Esophagus muscularis mucosa (tissue), 4 donors: ENCODE results near the gene PFDN4. TPM values are rescaled to one million over a fixed set of nuclear protein-coding genes. Genes with fewer than 3 reads are reported as not detected.
A peak's percentile ranks its signal among the peaks of the same experiment; 100 is the strongest.

Experiments used
- DNase-seq: peaks from one replicate; pipeline ENCODE4 v3.0.0-alpha.2; 2017; ENCODE audit errors: extremely low spot score
- H3K27ac ChIP-seq, 4 donors: fragments of 200-600 bp; sonication (generic); replicated peaks in 1 of 4; 1 replicate in 3 of 4; 2 replicates in 1 of 4; pipeline ENCODE4 v1.5.1; 2016 to 2019; ENCODE audit warnings: mild to moderate bottlenecking in 1 of 4
- H3K27me3 ChIP-seq, 4 donors: fragments of 200-600 bp; sonication (generic); one replicate each; pipeline versions ENCODE4 v1.5.1 to v1.6.0; 2016 to 2019
- H3K36me3 ChIP-seq, 4 donors: fragments of 200-600 bp; sonication (generic); one replicate each; pipeline ENCODE4 v1.5.1; 2016 to 2019
- H3K4me1 ChIP-seq, 4 donors: fragments of 200-600 bp; sonication (generic); one replicate each; pipeline ENCODE4 v1.5.1; 2016 to 2019
- H3K4me3 ChIP-seq, 4 donors: fragments of 200-600 bp; sonication (generic); 1 replicate in 2 of 4; 2 replicates in 2 of 4; pipeline ENCODE4 v1.5.1; 2016 to 2019; ENCODE audit warnings: mild to moderate bottlenecking in 4 of 4, moderate library complexity in 1 of 4
- H3K9me3 ChIP-seq, 4 donors: fragments of 200-600 bp; sonication (generic); 1 replicate in 3 of 4; 2 replicates in 1 of 4; pipeline ENCODE4 v1.5.1; 2016 to 2019
- CTCF ChIP-seq, 3 experiments: fragments of 200-600 bp in 2 of 3; fragments of 450-650 bp in 1 of 3; sonication (generic) in 2 of 3; IDR thresholded peaks; one replicate each; pipeline ENCODE4 v1.5.1; 2017 to 2019; ENCODE audit warnings: antibody characterized with exemption in 3 of 3, mild to moderate bottlenecking in 2 of 3, moderate library complexity in 1 of 3
- EP300 ChIP-seq: sonication (generic); formaldehyde crosslinking; IDR thresholded peaks from one replicate; pipeline ENCODE4 v1.6.1; 2017; ENCODE audit warnings: antibody characterized with exemption
- POLR2A ChIP-seq: fragments of 450-650 bp; IDR thresholded peaks from one replicate; pipeline ENCODE4 v1.6.1; 2017; ENCODE audit warnings: antibody characterized with exemption, moderate library complexity, mild to moderate bottlenecking, low read depth
- POLR2AphosphoS5 ChIP-seq, 2 donors: sonication (generic); formaldehyde crosslinking; IDR thresholded peaks; one replicate each; pipeline ENCODE4 v1.6.1; 2017; ENCODE audit warnings: antibody characterized with exemption in 2 of 2
- WGBS: methylation state at CpG from one replicate; pipeline ENCODE4 v1.1.5; 2018; 5-methylcytosine and 5-hydroxymethylcytosine counted together
- intact Hi-C: fragments of 100-400 bp; cut with DNase I; formaldehyde crosslinking; loops from one replicate; pipeline ENCODE4 v1.15.1; 2023
- total RNA-seq, 4 donors: library from RNA; depleted of rRNA; stranded (reverse); fragments of >200 nt; gene quantifications; one replicate each; pipeline versions ENCODE4 v1.1.0 to v1.2.1, GENCODE V29; 2016

The PFDN4 gene
- total RNA-seq, 4 donors from 2014 or later: 43.2 to 96.8 (median 58.7) TPM

GRCh38 chr20:54161008-54161820 lies 46.7 kb upstream of the PFDN4 start:
- no peak for DNase-seq
- no peaks in the 10 kb centered on the region for H3K9me3 ChIP-seq
- H3K36me3 ChIP-seq: no peaks in the 10 kb centered on the region
- TF ChIP-seq EP300: no peak
- no peak for TF ChIP-seq POLR2A
- no peak for TF ChIP-seq POLR2AphosphoS5 (IDR thresholded peaks at IDR 0.05)
- no peak for TF ChIP-seq CTCF (IDR thresholded peaks at IDR 0.05)
- no peaks in the 10 kb centered on the region for H3K4me1 ChIP-seq
- no peak overlapping the region for H3K27ac ChIP-seq
- 89% methylated on average over 9 of the region's 9 CpGs for WGBS
- intact Hi-C loops: no loop called here
- peaks cover 0 to 29% (median 0%) of the 10 kb centered on the region in 4 donors for H3K27me3 ChIP-seq
- H3K4me3 ChIP-seq: no peak overlapping the region

- DNase-seq: no peak
- Histone ChIP-seq H3K4me1 (no peaks in the 10 kb centered on the region), H3K27me3 (peaks cover 0 to 33% (median 0%) of the 10 kb centered on the region in 4 donors), H3K4me3 (no peak overlapping the region), H3K36me3 (no peaks in the 10 kb centered on the region), H3K9me3 (no peaks in the 10 kb centered on the region), H3K27ac (no peak overlapping the region)
- intact Hi-C loops: no loop called here
- 93% methylated on average over 4 of the region's 4 CpGs for WGBS
- no peak for TF ChIP-seq POLR2AphosphoS5 (IDR thresholded peaks at IDR 0.05)
Measured at GRCh38 chr20:54161821-54162149, 46.1 kb upstream of the PFDN4 start.

GRCh38 chr20:54162378-54163009 lies 45.4 kb upstream of the PFDN4 start:
- no peak for TF ChIP-seq EP300
- no peak for TF ChIP-seq POLR2AphosphoS5 (IDR thresholded peaks at IDR 0.05)
- TF ChIP-seq POLR2A: no peak
- no peak for TF ChIP-seq CTCF (IDR thresholded peaks at IDR 0.05)
- H3K27me3 ChIP-seq: peaks cover 0 to 33% (median 0%) of the 10 kb centered on the region in 4 donors
- H3K27ac ChIP-seq: no peak overlapping the region
- intact Hi-C loops: no loop called here
- no peaks in the 10 kb centered on the region for H3K4me1 ChIP-seq
- 57% methylated on average over 16 of the region's 16 CpGs for WGBS
- no peak overlapping the region for H3K4me3 ChIP-seq
- no peaks in the 10 kb centered on the region for H3K9me3 ChIP-seq
- peak; percentile 87 for DNase-seq
- H3K36me3 ChIP-seq: no peaks in the 10 kb centered on the region

GRCh38 chr20:54163402-54163801 lies 44.5 kb upstream of the PFDN4 start:
- H3K4me1 ChIP-seq: no peaks in the 10 kb centered on the region
- H3K4me3 ChIP-seq: no peak overlapping the region
- no peak overlapping the region for H3K27ac ChIP-seq
- intact Hi-C loops: no loop called here
- H3K27me3 ChIP-seq: peaks cover 0 to 40% (median 2%) of the 10 kb centered on the region in 4 donors
- H3K36me3 ChIP-seq: no peaks in the 10 kb centered on the region
- TF ChIP-seq CTCF (IDR thresholded peaks at IDR 0.05): no peak
- no peak for TF ChIP-seq EP300
- no peak for TF ChIP-seq POLR2A
- no peak for TF ChIP-seq POLR2AphosphoS5 (IDR thresholded peaks at IDR 0.05)
- no peak for DNase-seq
- H3K9me3 ChIP-seq: no peaks in the 10 kb centered on the region
- 90% methylated on average over 5 of the region's 5 CpGs for WGBS

- Histone ChIP-seq H3K4me1 (no peaks in the 10 kb centered on the region), H3K4me3 (no peak overlapping the region), H3K27ac (no peak overlapping the region), H3K27me3 (peaks cover 0 to 54% (median 3%) of the 10 kb centered on the region in 4 donors), H3K9me3 (no peaks in the 10 kb centered on the region), H3K36me3 (no peaks in the 10 kb centered on the region)
- DNase-seq: no peak
- TF ChIP-seq CTCF (IDR thresholded peaks at IDR 0.05): no peak
- TF ChIP-seq POLR2A: no peak
- no peak for TF ChIP-seq EP300
- no peak for TF ChIP-seq POLR2AphosphoS5 (IDR thresholded peaks at IDR 0.05)
- intact Hi-C loops: no loop called here
- 89% methylated on average over 9 of the region's 9 CpGs for WGBS
Measured at GRCh38 chr20:54165014-54165413, 42.9 kb upstream of the PFDN4 start.
